Measurements from ENCODE around the gene SRSF5. TPM values are rescaled to one million over a fixed set of nuclear protein-coding genes. Genes with fewer than 3 reads are reported as not detected.

SRSF5 gene
- total and polyA plus RNA-seq, 2 of the 13 experiments (the other 11 are each of a cell fraction or from before 2014, with no cell fraction given), result 189 to 277 TPM

- TF ChIP-seq IRX3 (CRISPR knock-in tag; IDR thresholded peaks at IDR 0.05; ENCODE audit: borderline replicate concordance, low read depth) (no peak), SP5 (CRISPR knock-in tag; IDR thresholded peaks at IDR 0.05; ENCODE audit: borderline replicate concordance, low read depth) (no peak), ZNF709 (CRISPR knock-in tag; IDR thresholded peaks at IDR 0.05) (no peak), JDP2 (CRISPR knock-in tag; IDR thresholded peaks at IDR 0.05; ENCODE audit: borderline replicate concordance) (no peak), EHMT2 (IDR thresholded peaks at IDR 0.05; ENCODE audit: borderline replicate concordance, low read depth, low read length) (peak; percentile 83; the same call in 1 of the 2 replicates), HOXD1 (CRISPR knock-in tag; IDR thresholded peaks at IDR 0.05) (no peak), SUZ12 (IDR thresholded peaks at IDR 0.05; ENCODE audit: low read depth, low read length) (no peak), PLRG1 (conservative IDR thresholded peaks at IDR 0.05) (no peak), ZNF451 (CRISPR knock-in tag; IDR thresholded peaks at IDR 0.05) (no peak; the same call in 1 of the 2 replicates), TBX2 (CRISPR knock-in tag; IDR thresholded peaks at IDR 0.05; ENCODE audit: borderline replicate concordance) (no peak), FOSL1 (CRISPR knock-in tag; IDR thresholded peaks at IDR 0.05; ENCODE audit: borderline replicate concordance) (no peak), ZNF572 (CRISPR knock-in tag; IDR thresholded peaks at IDR 0.05) (no peak; the same call in 1 of the 2 replicates), RFX1 (IDR thresholded peaks at IDR 0.05) (no peak), ZNF530 (CRISPR knock-in tag; IDR thresholded peaks at IDR 0.05; ENCODE audit: low read depth) (no peak), KLF9 (CRISPR knock-in tag; IDR thresholded peaks at IDR 0.05; ENCODE audit: low read depth) (no peak), SALL1 (CRISPR knock-in tag; IDR thresholded peaks at IDR 0.05) (peak; percentile 89), JUN (CRISPR knock-in tag; IDR thresholded peaks at IDR 0.05) (no peak), CAMTA2 (CRISPR knock-in tag; IDR thresholded peaks at IDR 0.05; ENCODE audit: borderline replicate concordance) (no peak), LCORL (IDR thresholded peaks at IDR 0.05) (no peak), LCORL (CRISPR knock-in tag; IDR thresholded peaks at IDR 0.05) (peak; percentile 95)
- TF ChIP-seq, protein P1, sequence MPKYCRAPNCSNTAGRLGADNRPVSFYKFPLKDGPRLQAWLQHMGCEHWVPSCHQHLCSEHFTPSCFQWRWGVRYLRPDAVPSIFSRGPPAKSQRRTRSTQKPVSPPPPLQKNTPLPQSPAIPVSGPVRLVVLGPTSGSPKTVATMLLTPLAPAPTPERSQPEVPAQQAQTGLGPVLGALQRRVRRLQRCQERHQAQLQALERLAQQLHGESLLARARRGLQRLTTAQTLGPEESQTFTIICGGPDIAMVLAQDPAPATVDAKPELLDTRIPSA (CRISPR knock-in tag; IDR thresholded peaks at IDR 0.05; ENCODE audit: borderline replicate concordance), result no peak
- TF ChIP-seq, protein P2, sequence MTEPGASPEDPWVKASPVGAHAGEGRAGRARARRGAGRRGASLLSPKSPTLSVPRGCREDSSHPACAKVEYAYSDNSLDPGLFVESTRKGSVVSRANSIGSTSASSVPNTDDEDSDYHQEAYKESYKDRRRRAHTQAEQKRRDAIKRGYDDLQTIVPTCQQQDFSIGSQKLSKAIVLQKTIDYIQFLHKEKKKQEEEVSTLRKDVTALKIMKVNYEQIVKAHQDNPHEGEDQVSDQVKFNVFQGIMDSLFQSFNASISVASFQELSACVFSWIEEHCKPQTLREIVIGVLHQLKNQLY (CRISPR knock-in tag; IDR thresholded peaks at IDR 0.05), result peak; percentile 61; the same call in 1 of the 2 replicates
- TF ChIP-seq, protein P3, sequence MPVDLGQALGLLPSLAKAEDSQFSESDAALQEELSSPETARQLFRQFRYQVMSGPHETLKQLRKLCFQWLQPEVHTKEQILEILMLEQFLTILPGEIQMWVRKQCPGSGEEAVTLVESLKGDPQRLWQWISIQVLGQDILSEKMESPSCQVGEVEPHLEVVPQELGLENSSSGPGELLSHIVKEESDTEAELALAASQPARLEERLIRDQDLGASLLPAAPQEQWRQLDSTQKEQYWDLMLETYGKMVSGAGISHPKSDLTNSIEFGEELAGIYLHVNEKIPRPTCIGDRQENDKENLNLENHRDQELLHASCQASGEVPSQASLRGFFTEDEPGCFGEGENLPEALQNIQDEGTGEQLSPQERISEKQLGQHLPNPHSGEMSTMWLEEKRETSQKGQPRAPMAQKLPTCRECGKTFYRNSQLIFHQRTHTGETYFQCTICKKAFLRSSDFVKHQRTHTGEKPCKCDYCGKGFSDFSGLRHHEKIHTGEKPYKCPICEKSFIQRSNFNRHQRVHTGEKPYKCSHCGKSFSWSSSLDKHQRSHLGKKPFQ (CRISPR knock-in tag; IDR thresholded peaks at IDR 0.05; ENCODE audit: insufficient replicate concordance), result peak; percentile 28
- TF ChIP-seq, protein P4, sequence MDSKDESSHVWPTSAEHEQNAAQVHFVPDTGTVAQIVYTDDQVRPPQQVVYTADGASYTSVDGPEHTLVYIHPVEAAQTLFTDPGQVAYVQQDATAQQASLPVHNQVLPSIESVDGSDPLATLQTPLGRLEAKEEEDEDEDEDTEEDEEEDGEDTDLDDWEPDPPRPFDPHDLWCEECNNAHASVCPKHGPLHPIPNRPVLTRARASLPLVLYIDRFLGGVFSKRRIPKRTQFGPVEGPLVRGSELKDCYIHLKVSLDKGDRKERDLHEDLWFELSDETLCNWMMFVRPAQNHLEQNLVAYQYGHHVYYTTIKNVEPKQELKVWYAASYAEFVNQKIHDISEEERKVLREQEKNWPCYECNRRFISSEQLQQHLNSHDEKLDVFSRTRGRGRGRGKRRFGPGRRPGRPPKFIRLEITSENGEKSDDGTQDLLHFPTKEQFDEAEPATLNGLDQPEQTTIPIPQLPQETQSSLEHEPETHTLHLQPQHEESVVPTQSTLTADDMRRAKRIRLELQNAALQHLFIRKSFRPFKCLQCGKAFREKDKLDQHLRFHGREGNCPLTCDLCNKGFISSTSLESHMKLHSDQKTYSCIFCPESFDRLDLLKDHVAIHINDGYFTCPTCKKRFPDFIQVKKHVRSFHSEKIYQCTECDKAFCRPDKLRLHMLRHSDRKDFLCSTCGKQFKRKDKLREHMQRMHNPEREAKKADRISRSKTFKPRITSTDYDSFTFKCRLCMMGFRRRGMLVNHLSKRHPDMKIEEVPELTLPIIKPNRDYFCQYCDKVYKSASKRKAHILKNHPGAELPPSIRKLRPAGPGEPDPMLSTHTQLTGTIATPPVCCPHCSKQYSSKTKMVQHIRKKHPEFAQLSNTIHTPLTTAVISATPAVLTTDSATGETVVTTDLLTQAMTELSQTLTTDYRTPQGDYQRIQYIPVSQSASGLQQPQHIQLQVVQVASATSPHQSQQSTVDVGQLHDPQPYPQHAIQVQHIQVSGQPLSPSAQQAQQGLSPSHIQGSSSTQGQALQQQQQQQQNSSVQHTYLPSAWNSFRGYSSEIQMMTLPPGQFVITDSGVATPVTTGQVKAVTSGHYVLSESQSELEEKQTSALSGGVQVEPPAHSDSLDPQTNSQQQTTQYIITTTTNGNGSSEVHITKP (CRISPR knock-in tag; IDR thresholded peaks at IDR 0.05; ENCODE audit: low read depth), result no peak
- TF ChIP-seq, protein P5, sequence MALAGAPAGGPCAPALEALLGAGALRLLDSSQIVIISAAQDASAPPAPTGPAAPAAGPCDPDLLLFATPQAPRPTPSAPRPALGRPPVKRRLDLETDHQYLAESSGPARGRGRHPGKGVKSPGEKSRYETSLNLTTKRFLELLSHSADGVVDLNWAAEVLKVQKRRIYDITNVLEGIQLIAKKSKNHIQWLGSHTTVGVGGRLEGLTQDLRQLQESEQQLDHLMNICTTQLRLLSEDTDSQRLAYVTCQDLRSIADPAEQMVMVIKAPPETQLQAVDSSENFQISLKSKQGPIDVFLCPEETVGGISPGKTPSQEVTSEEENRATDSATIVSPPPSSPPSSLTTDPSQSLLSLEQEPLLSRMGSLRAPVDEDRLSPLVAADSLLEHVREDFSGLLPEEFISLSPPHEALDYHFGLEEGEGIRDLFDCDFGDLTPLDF (CRISPR knock-in tag; IDR thresholded peaks at IDR 0.05), result no peak
These were observed 26.0 kb downstream of the SRSF5 start (continued) for GRCh38 chr14:69792887-69793421.

All from HepG2 (cell line).